Astrocyte (in vitro differentiated cells and primary cell): ENCODE results near the gene STRN4. TPM values are rescaled to one million over a fixed set of nuclear protein-coding genes. Genes with fewer than 3 reads are reported as not detected.
A peak's percentile ranks its signal among the peaks of the same experiment; 100 is the strongest.

Experiments
- DNase-seq: peaks from one replicate; pipeline ENCODE4 v3.0.0-alpha.2; 2010; ENCODE audit warnings: low read depth
- FAIRE-seq: peaks from 2 replicates; lab custom pipeline; 2011; peaks lifted over from hg19 to GRCh38; lab: Jason Lieb, UNC
- H2AFZ ChIP-seq: 2 replicates; pipeline ENCODE4 v1.6.0; 2012; ENCODE audit warnings: low read depth, low read length, inconsistent platforms
- H3K27ac ChIP-seq: 2 replicates; pipeline ENCODE4 v1.5.1; 2011; ENCODE audit warnings: low read depth, low read length, inconsistent platforms
- H3K27me3 ChIP-seq: 2 replicates; pipeline ENCODE4 v1.6.0; 2011; ENCODE audit warnings: low read length, inconsistent platforms; ENCODE audit not compliant: insufficient read depth
- H3K36me3 ChIP-seq: 2 replicates; pipeline ENCODE4 v1.5.1; 2011; ENCODE audit warnings: low read length, inconsistent platforms; ENCODE audit not compliant: insufficient read depth
- H3K4me1 ChIP-seq: 2 replicates; pipeline ENCODE4 v1.5.1; 2011; ENCODE audit warnings: low read length, inconsistent platforms; ENCODE audit not compliant: insufficient read depth
- H3K4me2 ChIP-seq: 2 replicates; pipeline ENCODE4 v1.6.0; 2012; ENCODE audit warnings: low read length, inconsistent platforms
- H3K4me3 ChIP-seq: 2 replicates; pipeline ENCODE4 v1.5.1; 2011; ENCODE audit warnings: low read depth, mild to moderate bottlenecking, low read length, inconsistent platforms; ENCODE audit not compliant: insufficient read depth
- H3K79me2 ChIP-seq: 2 replicates; pipeline ENCODE4 v1.6.0; 2012; ENCODE audit warnings: mild to moderate bottlenecking, low read length, inconsistent platforms; ENCODE audit not compliant: insufficient read depth
- H3K9ac ChIP-seq: 2 replicates; pipeline ENCODE4 v1.6.0; 2012; ENCODE audit warnings: mild to moderate bottlenecking, low read length, inconsistent platforms
- H3K9me3 ChIP-seq: 2 replicates; pipeline ENCODE4 v1.5.1; 2012; ENCODE audit warnings: low read depth, mild to moderate bottlenecking, low read length, inconsistent platforms; ENCODE audit not compliant: insufficient read depth
- H4K20me1 ChIP-seq: 2 replicates; pipeline ENCODE4 v1.6.0; 2012; ENCODE audit warnings: low read length, inconsistent platforms; ENCODE audit not compliant: insufficient read depth
- H3K27ac Mint-ChIP-seq: one replicate; pipeline ENCODE4 v1.8.0; 2021; ENCODE audit warnings: mild to moderate bottlenecking, mixed read lengths; ENCODE audit not compliant: unreplicated experiment
- H3K27me3 Mint-ChIP-seq: one replicate; pipeline ENCODE4 v1.8.0; 2021; ENCODE audit warnings: low read depth, mixed read lengths; ENCODE audit not compliant: unreplicated experiment
- H3K36me3 Mint-ChIP-seq: one replicate; pipeline ENCODE4 v1.8.0; 2021; ENCODE audit warnings: low read depth, mixed read lengths; ENCODE audit not compliant: unreplicated experiment
- H3K4me1 Mint-ChIP-seq: one replicate; pipeline ENCODE4 v1.8.0; 2021; ENCODE audit warnings: low read depth, mixed read lengths; ENCODE audit not compliant: unreplicated experiment
- H3K4me3 Mint-ChIP-seq: one replicate; pipeline ENCODE4 v1.8.0; 2021; ENCODE audit warnings: mild to moderate bottlenecking, moderate library complexity, mixed read lengths; ENCODE audit not compliant: unreplicated experiment
- H3K9me3 Mint-ChIP-seq: one replicate; pipeline ENCODE4 v1.8.0; 2021; ENCODE audit warnings: mild to moderate bottlenecking, mixed read lengths; ENCODE audit not compliant: unreplicated experiment
- EZH2 ChIP-seq: IDR thresholded peaks from 2 replicates; pipeline ENCODE4 v1.6.1; 2012; ENCODE audit warnings: mild to moderate bottlenecking, low read length, inconsistent platforms; ENCODE audit not compliant: insufficient read depth
- total RNA-seq: library from RNA; stranded (reverse); gene quantifications from 2 replicates; pipeline ENCODE4 v1.2.1, GENCODE V29; 2021
- TF ChIP-seq, protein P1 (sequence below): IDR thresholded peaks from 2 replicates; pipeline ENCODE4 v1.5.1; 2011; ENCODE audit warnings: low read depth, mild to moderate bottlenecking, inconsistent platforms, low read length, moderate library complexity; ENCODE audit not compliant: insufficient read depth

The STRN4 gene
- total RNA-seq, 1 donor from 2014 or later: 80.8 TPM

DNA sequence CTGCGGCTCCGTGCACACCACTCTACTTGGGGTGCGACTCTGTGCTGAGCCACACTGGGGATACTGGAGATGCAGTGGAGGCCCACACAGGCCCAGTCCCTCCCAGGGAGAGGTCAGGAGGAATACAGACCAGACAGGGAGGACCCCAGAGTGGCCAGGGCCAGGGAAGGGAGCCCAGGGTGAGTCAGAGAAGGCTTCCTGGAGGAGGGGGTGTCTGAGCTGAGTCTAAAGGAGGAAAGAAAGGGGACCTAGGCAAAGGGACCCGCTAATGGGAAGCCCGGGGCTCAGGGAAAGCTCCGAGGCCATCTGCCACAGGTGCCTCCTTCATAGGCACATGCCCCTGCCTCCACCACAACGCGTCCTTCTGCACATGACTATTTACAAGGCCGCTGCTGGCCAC lies 16.1 kb downstream of the STRN4 start:
- Histone ChIP-seq H3K79me2 (peaks cover 77% of the 10 kb centered on the region), H3K9me3 (no peaks in the 10 kb centered on the region), H2AFZ (no peak overlapping the region), H3K27ac (peak overlapping the region; percentile 65), H4K20me1 (peaks cover 91% of the 10 kb centered on the region), H3K4me1 (peaks cover 46% of the 10 kb centered on the region), H3K4me3 (no peak overlapping the region), H3K36me3 (peaks cover 16% of the 10 kb centered on the region), H3K9ac (peak overlapping the region; percentile 55), H3K4me2 (peak overlapping the region; percentile 80), H3K27me3 (no peaks in the 10 kb centered on the region)
- H3K27me3 Mint-ChIP-seq: no peaks in the 10 kb centered on the region
- H3K9me3 Mint-ChIP-seq: no peaks in the 10 kb centered on the region
- H3K36me3 Mint-ChIP-seq: peaks cover 16% of the 10 kb centered on the region
- H3K4me3 Mint-ChIP-seq: no peak overlapping the region
- FAIRE-seq: no peak
- H3K4me1 Mint-ChIP-seq: peaks cover 55% of the 10 kb centered on the region
- DNase-seq: no peak
- TF ChIP-seq, protein P1, sequence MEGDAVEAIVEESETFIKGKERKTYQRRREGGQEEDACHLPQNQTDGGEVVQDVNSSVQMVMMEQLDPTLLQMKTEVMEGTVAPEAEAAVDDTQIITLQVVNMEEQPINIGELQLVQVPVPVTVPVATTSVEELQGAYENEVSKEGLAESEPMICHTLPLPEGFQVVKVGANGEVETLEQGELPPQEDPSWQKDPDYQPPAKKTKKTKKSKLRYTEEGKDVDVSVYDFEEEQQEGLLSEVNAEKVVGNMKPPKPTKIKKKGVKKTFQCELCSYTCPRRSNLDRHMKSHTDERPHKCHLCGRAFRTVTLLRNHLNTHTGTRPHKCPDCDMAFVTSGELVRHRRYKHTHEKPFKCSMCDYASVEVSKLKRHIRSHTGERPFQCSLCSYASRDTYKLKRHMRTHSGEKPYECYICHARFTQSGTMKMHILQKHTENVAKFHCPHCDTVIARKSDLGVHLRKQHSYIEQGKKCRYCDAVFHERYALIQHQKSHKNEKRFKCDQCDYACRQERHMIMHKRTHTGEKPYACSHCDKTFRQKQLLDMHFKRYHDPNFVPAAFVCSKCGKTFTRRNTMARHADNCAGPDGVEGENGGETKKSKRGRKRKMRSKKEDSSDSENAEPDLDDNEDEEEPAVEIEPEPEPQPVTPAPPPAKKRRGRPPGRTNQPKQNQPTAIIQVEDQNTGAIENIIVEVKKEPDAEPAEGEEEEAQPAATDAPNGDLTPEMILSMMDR: no peak
- TF ChIP-seq EZH2: no peak
- H3K27ac Mint-ChIP-seq: no peak overlapping the region

DNA sequence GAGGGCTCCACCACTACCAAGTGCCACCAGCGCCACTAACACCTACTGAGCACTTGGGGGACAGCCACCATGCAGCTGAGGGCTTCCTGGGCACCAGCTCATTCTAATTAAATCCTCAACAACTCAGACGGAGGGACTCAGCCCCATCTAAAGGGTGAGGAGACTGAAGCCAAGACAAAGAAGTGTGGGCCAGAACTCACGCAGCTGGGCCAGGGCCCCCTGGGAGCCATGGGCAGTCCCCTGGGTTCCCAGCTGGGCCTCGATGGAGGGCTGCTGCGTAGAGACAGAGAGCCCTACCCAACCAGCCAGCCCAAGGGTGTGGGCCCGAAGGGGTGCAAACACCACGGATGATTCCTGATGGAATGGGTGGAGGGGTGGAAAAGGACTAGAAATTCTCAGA lies 16.6 kb downstream of the STRN4 start:
- H3K4me3 ChIP-seq: no peak overlapping the region
- no peak overlapping the region for H3K27ac ChIP-seq
- DNase-seq (no peak), FAIRE-seq (no peak)
- H2AFZ ChIP-seq: no peak overlapping the region
- H3K36me3 ChIP-seq: peaks cover 16% of the 10 kb centered on the region
- Mint-ChIP-seq H3K27ac (no peak overlapping the region), H3K36me3 (peaks cover 16% of the 10 kb centered on the region), H3K4me3 (no peak overlapping the region), H3K4me1 (peaks cover 55% of the 10 kb centered on the region), H3K27me3 (no peaks in the 10 kb centered on the region), H3K9me3 (no peaks in the 10 kb centered on the region)
- H3K4me1 ChIP-seq: peaks cover 46% of the 10 kb centered on the region
- TF ChIP-seq EZH2: no peak
- TF ChIP-seq, protein P1: no peak
- peaks cover 75% of the 10 kb centered on the region for H3K79me2 ChIP-seq
- H4K20me1 ChIP-seq: peaks cover 91% of the 10 kb centered on the region
- no peaks in the 10 kb centered on the region for H3K9me3 ChIP-seq
- H3K27me3 ChIP-seq: no peaks in the 10 kb centered on the region
- no peak overlapping the region for H3K9ac ChIP-seq
- H3K4me2 ChIP-seq: peak overlapping the region; percentile 80

GRCh38 chr19:46728693-46729339 lies 17.4 kb downstream of the STRN4 start:
- no peak overlapping the region for H2AFZ ChIP-seq
- H3K79me2 ChIP-seq: peaks cover 71% of the 10 kb centered on the region
- peaks cover 23% of the 10 kb centered on the region for H3K36me3 ChIP-seq
- no peak overlapping the region for H3K27ac ChIP-seq
- H3K9me3 ChIP-seq: no peaks in the 10 kb centered on the region
- no peak overlapping the region for H3K4me3 ChIP-seq
- Mint-ChIP-seq H3K4me1 (peaks cover 53% of the 10 kb centered on the region), H3K27me3 (no peaks in the 10 kb centered on the region), H3K4me3 (no peak overlapping the region), H3K36me3 (peaks cover 20% of the 10 kb centered on the region), H3K9me3 (no peaks in the 10 kb centered on the region), H3K27ac (no peak overlapping the region)
- FAIRE-seq: no peak
- TF ChIP-seq EZH2: no peak
- TF ChIP-seq, protein P1: peak; percentile 74
- DNase-seq: no peak
- H3K4me1 ChIP-seq: peaks cover 42% of the 10 kb centered on the region
- no peak overlapping the region for H3K9ac ChIP-seq
- H3K4me2 ChIP-seq: no peak overlapping the region
- H3K27me3 ChIP-seq: no peaks in the 10 kb centered on the region
- H4K20me1 ChIP-seq: peaks cover 84% of the 10 kb centered on the region
